HepG2 (cell line): ENCODE measurements around the gene EEF1AKMT1. TPM values are rescaled to one million over a fixed set of nuclear protein-coding genes. Genes with fewer than 3 reads are reported as not detected.

Experiments
- CEBPB ChIP-seq: IDR thresholded peaks from 2 replicates; pipeline ENCODE4 v1.6.1; 2011; ENCODE audit warnings: low read depth, low read length, improper control_type of control experiment, borderline replicate concordance
- PRMT3 ChIP-seq: sonication (generic); formaldehyde crosslinking; IDR thresholded peaks from 2 replicates; pipeline ENCODE4 v1.8.1; 2022; ENCODE audit warnings: low read depth, mild to moderate bottlenecking, moderate library complexity, missing genetic modification reagents, borderline replicate concordance
- RBAK ChIP-seq: sonication (generic); formaldehyde crosslinking; IDR thresholded peaks from 2 replicates; pipeline ENCODE4 v1.5.1; 2020; ENCODE audit warnings: mild to moderate bottlenecking, missing genetic modification reagents
- SMAD3 ChIP-seq: sonication (generic); formaldehyde crosslinking; IDR thresholded peaks from 2 replicates; pipeline ENCODE4 v1.4.0; 2020; ENCODE audit warnings: missing genetic modification reagents
- ZBTB7A ChIP-seq: sonication (generic); formaldehyde crosslinking; IDR thresholded peaks from 2 replicates; pipeline ENCODE4 v1.8.0; 2022; ENCODE audit warnings: mild to moderate bottlenecking, missing genetic modification reagents
- polyA plus RNA-seq, 8 experiments: library from polyadenylated mRNA; depleted of rRNA in 3 of 8; stranded (reverse) in 7 of 8; unstranded in 1 of 8; fragments of >200 nt; fragmentation: Illumina TruSeq in 4 of 8; extraction: Trizol in 4 of 8; gene quantifications; 2 replicates each; pipeline versions ENCODE4 v1.2.1 to v1.2.3, GENCODE V29; 2011 to 2016; ENCODE audit warnings: low read depth in 4 of 8, missing spikeins in 1 of 8, mixed read lengths in 1 of 8; ENCODE audit not compliant: insufficient read depth in 1 of 8
- total RNA-seq, 5 experiments: library from RNA; depleted of rRNA; stranded (reverse); fragments of >200 nt; fragmentation: Illumina TruSeq; extraction: Trizol; gene quantifications; 2 replicates each; pipeline ENCODE4 v1.2.3, GENCODE V29; 2016; ENCODE audit warnings: low read depth in 1 of 5
- TF ChIP-seq, protein P1 (sequence below), 2 experiments: fragments of 450-650 bp in 1 of 2; sonication (generic) in 1 of 2; formaldehyde crosslinking in 1 of 2; IDR thresholded peaks; 2 replicates each; pipeline versions ENCODE4 v1.6.1 to v1.8.0; 2016 to 2022; ENCODE audit warnings: antibody characterized with exemption in 1 of 2, mild to moderate bottlenecking in 1 of 2, missing genetic modification reagents in 1 of 2

The EEF1AKMT1 gene
- total and polyA plus RNA-seq, 2 of the 13 experiments (the other 11 are each of a cell fraction or from before 2014, with no cell fraction given): 6.0 to 16.1 TPM

DNA sequence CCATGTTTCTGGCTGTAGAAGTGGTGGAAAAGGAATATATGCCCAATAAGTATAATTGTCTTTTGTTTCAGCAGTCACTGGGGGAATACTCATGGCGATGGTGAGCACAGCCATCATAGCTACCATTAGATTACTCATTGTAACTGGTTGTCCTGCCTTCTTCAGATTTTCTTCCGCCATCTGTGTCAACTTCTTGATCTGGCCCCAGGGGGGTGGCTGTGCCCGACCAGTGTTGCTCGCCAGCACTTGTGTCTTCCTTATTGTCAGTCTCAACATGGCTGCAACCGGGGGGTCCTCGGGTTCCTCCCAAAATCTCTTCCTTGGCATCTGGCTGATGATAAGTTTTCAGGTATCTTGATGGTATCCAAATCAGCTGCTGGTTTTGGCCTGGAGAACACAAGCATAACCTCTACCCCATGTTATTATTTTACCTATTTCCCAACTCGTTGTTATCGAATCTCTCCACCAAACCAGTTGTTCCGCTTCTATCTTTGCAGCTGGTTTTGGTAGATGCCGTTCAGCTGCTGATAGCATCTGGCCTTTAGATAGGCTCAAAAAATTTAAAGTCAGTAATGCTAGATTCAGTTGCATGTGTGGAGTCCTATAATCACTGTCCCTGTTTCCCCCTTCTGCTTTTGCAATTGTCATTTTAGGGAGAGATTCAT, 93.2 kb downstream of the EEF1AKMT1 start (continued):
- TF ChIP-seq, protein P1, sequence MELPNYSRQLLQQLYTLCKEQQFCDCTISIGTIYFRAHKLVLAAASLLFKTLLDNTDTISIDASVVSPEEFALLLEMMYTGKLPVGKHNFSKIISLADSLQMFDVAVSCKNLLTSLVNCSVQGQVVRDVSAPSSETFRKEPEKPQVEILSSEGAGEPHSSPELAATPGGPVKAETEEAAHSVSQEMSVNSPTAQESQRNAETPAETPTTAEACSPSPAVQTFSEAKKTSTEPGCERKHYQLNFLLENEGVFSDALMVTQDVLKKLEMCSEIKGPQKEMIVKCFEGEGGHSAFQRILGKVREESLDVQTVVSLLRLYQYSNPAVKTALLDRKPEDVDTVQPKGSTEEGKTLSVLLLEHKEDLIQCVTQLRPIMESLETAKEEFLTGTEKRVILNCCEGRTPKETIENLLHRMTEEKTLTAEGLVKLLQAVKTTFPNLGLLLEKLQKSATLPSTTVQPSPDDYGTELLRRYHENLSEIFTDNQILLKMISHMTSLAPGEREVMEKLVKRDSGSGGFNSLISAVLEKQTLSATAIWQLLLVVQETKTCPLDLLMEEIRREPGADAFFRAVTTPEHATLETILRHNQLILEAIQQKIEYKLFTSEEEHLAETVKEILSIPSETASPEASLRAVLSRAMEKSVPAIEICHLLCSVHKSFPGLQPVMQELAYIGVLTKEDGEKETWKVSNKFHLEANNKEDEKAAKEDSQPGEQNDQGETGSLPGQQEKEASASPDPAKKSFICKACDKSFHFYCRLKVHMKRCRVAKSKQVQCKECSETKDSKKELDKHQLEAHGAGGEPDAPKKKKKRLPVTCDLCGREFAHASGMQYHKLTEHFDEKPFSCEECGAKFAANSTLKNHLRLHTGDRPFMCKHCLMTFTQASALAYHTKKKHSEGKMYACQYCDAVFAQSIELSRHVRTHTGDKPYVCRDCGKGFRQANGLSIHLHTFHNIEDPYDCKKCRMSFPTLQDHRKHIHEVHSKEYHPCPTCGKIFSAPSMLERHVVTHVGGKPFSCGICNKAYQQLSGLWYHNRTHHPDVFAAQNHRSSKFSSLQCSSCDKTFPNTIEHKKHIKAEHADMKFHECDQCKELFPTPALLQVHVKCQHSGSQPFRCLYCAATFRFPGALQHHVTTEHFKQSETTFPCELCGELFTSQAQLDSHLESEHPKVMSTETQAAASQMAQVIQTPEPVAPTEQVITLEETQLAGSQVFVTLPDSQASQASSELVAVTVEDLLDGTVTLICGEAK (IDR thresholded peaks at IDR 0.05): no peak
- TF ChIP-seq, protein P1 (CRISPR knock-in tag; IDR thresholded peaks at IDR 0.05): no peak
- TF ChIP-seq RBAK (no peak), SMAD3 (CRISPR knock-in tag) (no peak), CEBPB (no peak), ZBTB7A (CRISPR knock-in tag) (no peak), PRMT3 (CRISPR knock-in tag) (no peak)
